Measurements from ENCODE around the gene S100A14. TPM values are rescaled to one million over a fixed set of nuclear protein-coding genes. Genes with fewer than 3 reads are reported as not detected.

Gene S100A14
- total RNA-seq: not detected in 2 replicates

GRCh38 chr1:153616144-153616916, at the start of gene S100A14:
Gene S100A14, minus strand, starts transcription at chr1:153616325. Its CDS starts 467 bp downstream, at chr1:153615858.

GRCh38 chr1:153658400-153659174, 42.5 kb upstream of the S100A14 start, which contains the start of gene SNAPIN:
Gene SNAPIN, plus strand, starts transcription at chr1:153658703. Its CDS starts 41 bp downstream, at chr1:153658744.

GRCh38 chr1:153633754-153634665, 17.9 kb upstream of the S100A14 start, which contains the start of gene CHTOP:
Gene CHTOP, plus strand, starts transcription at chr1:153634066. Its CDS starts 2,523 bp downstream, at chr1:153636589.

GRCh38 chr1:153627715-153628626, 11.8 kb upstream of the S100A14 start, which contains the start of gene S100A1:
Gene S100A1, plus strand, starts transcription at chr1:153628434. Its CDS starts 2,088 bp downstream, at chr1:153630522.

DNA sequence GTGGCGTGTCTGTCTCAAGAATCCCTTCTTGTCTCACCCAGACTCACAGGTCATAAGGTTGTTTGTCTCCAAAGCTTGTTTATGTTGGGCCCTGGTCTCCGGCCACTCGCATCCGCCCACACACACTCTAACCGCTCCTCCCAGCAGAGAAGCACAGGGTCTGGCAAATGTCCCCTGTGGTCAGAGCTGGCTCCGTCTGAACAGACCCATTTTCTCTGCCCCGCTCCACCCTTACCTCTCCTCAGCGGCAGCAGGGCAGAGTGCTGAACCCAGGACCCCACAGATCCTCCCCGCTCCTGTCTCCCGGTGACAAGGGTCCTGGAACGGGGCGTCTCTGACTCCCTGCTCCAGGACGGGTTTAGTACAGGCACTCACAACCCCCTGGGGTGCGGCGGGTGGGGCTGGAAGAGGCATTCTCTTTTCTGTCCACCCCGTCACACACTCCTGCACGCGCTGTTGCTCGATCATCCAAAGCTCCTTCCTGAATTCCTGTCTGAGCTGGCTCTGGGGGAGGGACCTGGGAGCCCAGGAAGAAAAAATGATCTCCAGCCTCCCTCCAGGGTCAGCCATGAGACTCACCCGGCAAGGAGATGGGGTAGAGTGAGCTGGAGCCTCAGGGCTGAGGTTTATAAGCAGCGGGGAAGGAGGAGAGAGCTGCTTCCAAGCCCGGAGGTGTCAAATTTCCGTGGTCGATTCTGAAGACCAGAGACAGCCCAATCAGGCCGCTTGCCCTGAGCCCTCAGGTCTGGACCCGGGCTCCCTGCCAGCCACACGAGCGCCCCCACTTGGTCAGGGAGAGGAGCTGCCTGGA, 11.0 kb upstream of the S100A14 start, which contains the start of gene S100A13:
S100A13 (minus strand) TSS at position 602 of the 811 bp plus-strand sequence. CDS start 1,033 bp downstream, outside the sequence.

GRCh38 chr1:153612755-153613331, 3.3 kb downstream of the S100A14 start, which contains the start of gene S100A16:
Gene S100A16, minus strand, starts transcription at chr1:153613137. Its CDS starts 4,986 bp downstream, at chr1:153608151.

DNA sequence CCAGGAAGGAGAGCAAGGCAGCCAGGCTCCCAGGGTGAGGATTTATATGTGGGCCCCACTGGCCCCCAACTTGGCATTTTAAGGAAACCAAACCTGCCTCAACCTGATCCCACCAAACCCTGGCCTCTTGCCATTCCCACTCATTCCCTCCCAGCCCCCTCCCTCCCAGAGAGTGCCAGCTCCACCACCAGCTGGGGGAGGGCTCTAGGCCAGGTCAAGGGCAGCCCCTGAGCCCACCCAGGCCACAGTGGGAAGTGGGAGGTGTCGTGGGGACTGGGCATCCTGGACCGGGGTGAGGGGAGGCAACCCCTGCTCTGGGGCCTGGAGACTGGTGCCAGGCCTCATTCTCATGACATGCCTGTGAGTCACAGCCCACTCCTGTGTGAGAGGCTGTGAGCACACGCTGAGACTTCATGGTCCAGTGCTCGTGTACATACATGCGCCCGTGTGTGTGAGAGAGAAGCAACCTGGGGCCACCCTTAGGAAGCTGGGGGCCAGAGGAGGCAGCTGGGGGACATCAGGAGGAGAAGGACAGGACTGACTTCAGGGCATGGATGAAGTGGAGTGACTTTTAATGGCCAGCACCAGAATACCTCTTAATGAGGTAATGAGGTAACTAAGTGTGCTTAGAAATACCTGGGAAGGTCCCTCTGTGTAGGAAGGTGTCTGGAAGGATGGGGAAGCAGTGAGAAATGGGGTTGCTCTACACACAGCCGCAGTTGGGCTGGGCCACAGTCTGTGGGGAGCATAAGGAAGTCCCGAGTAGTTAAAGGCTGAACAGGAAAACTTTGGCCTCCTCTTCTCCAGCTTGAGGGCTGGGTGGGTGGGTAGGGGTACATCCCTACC, 50.4 kb downstream of the S100A14 start, which contains the start of gene S100A2:
S100A2 (minus strand) TSS at position 316 of the 846 bp plus-strand sequence. CDS start 1,967 bp downstream, outside the sequence.

Other genes starting within 250 kb of the S100A14 start
- gene S100A12, start 240.7 kb downstream of the S100A14 start, total RNA-seq: not detected in 2 replicates
- not detected in 2 replicates for gene S100A8, start 225.3 kb downstream of the S100A14 start, total RNA-seq
- gene S100A7A, start 199.8 kb downstream of the S100A14 start, total RNA-seq: not detected in 2 replicates
- not detected in 2 replicates for gene S100A7, start 155.7 kb downstream of the S100A14 start, total RNA-seq
- 1,090 and 1,431 TPM in 2 replicates for gene S100A6, start 80.3 kb downstream of the S100A14 start, total RNA-seq
- gene S100A5, start 75.4 kb downstream of the S100A14 start, total RNA-seq: 1.4 TPM in 1 of 2 replicates, not detected in the other
- gene S100A4, start 70.5 kb downstream of the S100A14 start, total RNA-seq: 45.3 and 54.9 TPM in 2 replicates
- 5.8 and 15.8 TPM in 2 replicates for gene S100A3, start 67.1 kb downstream of the S100A14 start, total RNA-seq
- gene S100A2, start 50.5 kb downstream of the S100A14 start, total RNA-seq: 0.29 and 2.3 TPM in 2 replicates
- 807 and 927 TPM in 2 replicates for gene S100A16, start 3.2 kb downstream of the S100A14 start, total RNA-seq
- 262 and 338 TPM in 2 replicates for gene S100A13, start 11.2 kb upstream of the S100A14 start, total RNA-seq
- not detected in 2 replicates for gene S100A1, start 12.1 kb upstream of the S100A14 start, total RNA-seq
- 36.0 and 43.8 TPM in 2 replicates for gene CHTOP, start 17.7 kb upstream of the S100A14 start, total RNA-seq
- gene SNAPIN, start 42.4 kb upstream of the S100A14 start, total RNA-seq: 71.8 and 89.7 TPM in 2 replicates
- 266 and 297 TPM in 2 replicates for gene ILF2, start 54.7 kb upstream of the S100A14 start, total RNA-seq
- 4.4 and 6.1 TPM in 2 replicates for gene NPR1, start 62.4 kb upstream of the S100A14 start, total RNA-seq
- 26.5 and 27.6 TPM in 2 replicates for gene INTS3, start 111.7 kb upstream of the S100A14 start, total RNA-seq
- 5.8 and 8.7 TPM in 2 replicates for gene SLC27A3, start 159.1 kb upstream of the S100A14 start, total RNA-seq